ENCODE results near the gene NID2.
A peak's percentile ranks its signal among the peaks of the same experiment; 100 is the strongest.

NID2 gene

DNA sequence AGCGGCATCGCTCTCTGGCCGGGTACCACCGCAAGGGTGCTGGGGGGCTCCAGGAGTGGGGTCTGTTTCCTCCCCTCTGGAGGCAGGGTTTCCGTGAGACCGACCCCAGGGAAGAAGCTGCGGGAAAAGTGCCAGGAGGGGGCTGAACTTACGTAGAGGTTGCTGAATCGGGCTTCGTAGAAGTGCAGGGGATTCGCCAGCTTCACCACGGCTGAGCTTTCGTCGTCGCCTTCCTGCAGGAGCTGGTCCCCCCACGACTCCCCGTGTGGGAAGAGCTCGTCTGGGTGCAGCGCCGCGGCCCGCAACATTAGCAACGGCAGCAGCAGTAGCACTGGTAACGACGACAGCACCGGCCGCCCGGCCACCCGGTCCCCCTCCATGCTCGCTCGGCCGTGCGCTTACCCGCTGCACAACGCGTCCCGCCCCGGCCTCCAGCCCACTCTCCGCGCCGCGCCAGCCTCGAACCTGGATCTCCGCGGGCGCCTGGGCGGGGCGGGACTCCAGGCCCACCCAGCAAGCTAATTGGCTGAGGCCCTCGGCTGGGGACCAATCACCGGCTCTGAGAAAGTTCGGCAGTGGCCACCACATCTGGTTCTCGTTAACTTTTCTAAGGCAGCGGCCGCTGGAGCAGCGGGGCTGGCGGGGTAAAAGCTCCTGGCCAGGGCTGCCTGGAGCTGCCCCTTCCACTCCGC lies at the start of gene NID2:
Gene NID2, minus strand, starts transcription at position 445 of the 692 bp plus-strand sequence. Its CDS starts 65 bp downstream, at position 380.
- DNase-seq, result peak; percentile 45

- DNase-seq, result no peak
These were observed 48.4 kb upstream of the NID2 start for GRCh38 chr14:52117111-52117832.

GRCh38 chr14:52115286-52115685 lies 46.4 kb upstream of the NID2 start:
- no peak for DNase-seq

- no peak for DNase-seq
These were observed 43.6 kb upstream of the NID2 start for GRCh38 chr14:52112336-52113018.

DNA sequence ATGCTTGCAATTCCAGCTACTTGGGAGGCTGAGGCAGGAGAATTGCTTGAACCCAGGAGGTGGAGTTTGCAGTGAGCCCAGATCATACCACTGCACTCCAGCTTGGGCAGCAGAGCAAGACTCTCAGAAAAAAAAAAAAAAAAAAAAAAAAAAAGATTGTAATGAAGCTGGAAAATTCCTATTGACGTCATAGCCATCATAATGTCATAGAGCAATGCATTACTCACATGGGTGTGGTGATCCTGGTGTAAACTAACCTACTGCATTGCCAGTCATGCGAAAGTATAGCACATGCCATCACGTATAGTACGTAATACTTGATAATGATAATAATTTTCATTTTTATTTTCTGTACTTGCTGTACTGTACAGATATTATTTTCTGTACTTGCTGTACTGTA lies 42.7 kb upstream of the NID2 start:
- no peak for DNase-seq

DNA sequence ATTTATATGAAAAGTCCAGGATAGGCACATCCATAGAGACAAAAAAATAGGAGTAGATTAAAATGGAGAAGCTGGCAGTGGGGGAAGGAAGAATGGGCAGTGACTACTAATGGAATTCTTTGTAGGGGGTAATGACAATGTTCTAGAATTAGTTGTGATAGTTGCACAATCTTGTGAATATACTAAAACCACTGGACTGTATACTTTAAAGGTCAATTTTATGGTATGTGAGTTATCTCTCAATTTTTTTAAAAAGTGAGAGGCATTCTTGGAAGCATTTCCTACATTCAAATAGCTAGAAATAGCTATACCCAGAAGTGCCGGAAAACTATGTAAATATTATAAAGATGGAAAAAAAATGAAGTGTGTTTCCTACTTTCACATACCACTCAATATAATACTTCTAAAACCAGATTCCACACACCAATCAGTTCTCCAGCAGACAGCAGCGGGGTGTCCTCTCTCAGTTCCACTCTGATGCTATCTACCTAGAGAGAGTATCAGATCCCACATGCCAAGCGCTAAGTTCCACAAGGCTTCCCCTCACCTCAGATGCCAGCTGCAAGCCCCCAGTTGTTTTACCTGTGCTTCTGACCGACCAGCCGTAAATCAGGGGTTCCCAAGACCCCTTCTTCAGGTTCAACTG lies 41.7 kb upstream of the NID2 start:
- DNase-seq, result no peak

DNA sequence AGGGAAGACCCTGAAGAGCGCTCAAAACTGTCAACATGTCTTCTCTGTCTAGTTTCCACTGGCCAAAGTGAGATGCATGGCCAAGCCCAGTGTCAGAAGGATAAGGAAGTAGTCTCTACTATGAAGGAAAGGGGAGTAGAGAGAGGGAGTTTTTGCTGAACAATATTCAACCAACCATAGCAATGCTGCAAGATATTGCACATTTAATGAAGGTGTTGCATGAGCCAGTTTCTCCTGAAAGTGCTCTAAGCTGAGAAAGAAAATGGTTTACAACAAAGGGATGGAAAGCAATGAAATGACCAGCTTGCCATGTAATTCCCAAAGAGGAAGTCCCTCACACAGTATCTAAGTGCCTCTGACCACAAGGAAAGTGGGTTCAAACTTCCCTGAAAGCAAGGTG lies 40.0 kb upstream of the NID2 start:
- no peak for DNase-seq

- DNase-seq, result no peak
These were observed 38.0 kb upstream of the NID2 start for GRCh38 chr14:52106840-52107239.

DNA sequence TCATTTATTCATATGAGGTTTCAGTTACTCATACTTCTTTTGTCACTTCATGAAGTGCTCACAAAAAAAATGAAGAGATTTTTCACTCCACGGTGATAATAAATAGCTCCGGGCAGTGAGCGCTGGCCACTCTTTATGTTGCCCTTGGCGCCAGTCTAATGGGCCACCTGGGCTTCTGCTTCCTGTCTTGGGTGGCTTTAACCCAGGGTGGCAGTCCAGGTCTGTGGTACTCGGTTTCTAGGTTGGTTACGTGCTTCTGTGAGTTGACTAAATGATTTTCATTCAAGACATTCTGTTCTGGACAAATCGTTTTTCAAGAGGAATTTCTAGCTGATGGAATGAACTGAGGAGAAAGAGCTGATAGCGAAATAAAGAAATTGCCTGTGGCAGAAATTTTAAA lies 34.6 kb upstream of the NID2 start:
- DNase-seq, result no peak

GRCh38 chr14:52095794-52096193 lies 26.9 kb upstream of the NID2 start:
- no peak for DNase-seq

- DNase-seq, result no peak
These were observed 26.5 kb upstream of the NID2 start for GRCh38 chr14:52095336-52095735.

- DNase-seq, result no peak
These were observed 25.9 kb upstream of the NID2 start for GRCh38 chr14:52094546-52095271.

GRCh38 chr14:52091928-52092327 lies 23.1 kb upstream of the NID2 start:
- DNase-seq, result no peak

- no peak for DNase-seq
These were observed 22.1 kb upstream of the NID2 start for GRCh38 chr14:52090936-52091335.

DNA sequence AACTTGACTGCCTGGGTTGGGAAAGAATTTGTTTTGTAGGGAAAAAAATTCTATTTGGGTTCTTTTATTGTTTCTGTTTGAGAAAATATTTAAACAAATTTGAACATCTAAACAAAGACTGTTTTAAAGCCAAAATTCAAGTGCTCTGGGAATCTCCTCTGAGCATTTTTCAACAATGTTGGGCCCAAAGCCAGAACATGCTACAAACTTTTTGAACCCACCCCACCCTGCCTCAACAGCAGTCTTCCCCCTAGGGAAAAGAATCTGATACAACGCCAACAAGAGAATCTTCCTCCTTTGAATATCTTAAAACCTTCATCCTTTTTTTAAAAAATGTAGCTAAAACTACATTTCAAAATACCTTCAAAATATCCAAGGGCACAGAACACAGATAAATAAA lies 20.4 kb upstream of the NID2 start:
- DNase-seq, result no peak

- DNase-seq, result no peak
These were observed 17.9 kb upstream of the NID2 start for GRCh38 chr14:52086711-52087110.

- no peak for DNase-seq
These were observed 14.0 kb upstream of the NID2 start for GRCh38 chr14:52082903-52083302.

DNA sequence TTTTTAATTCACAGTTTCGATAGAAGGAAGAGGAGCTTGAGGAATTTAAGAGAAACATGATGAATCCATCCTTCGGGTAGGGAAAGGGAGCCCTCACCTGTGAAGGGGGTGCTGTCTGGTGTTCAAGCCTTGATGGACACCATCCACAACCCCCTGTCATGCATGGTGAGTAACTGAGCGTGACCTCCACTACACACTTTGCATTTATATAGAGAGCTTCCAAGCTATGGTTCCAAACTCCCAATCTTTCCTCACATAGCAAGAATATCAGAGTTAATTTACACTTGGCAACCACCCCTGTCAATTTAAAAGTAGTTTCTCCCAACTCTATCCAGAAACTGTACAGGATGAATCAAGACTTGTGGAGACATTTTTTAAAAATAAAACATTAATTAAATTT lies 13.1 kb upstream of the NID2 start:
- DNase-seq, result no peak

GRCh38 chr14:52080808-52081755 lies 12.2 kb upstream of the NID2 start:
- DNase-seq, result no peak

GRCh38 chr14:52080158-52080800 lies 11.4 kb upstream of the NID2 start:
- no peak for DNase-seq
